ENCODE measurements around the gene TMEM59L. TPM values are rescaled to one million over a fixed set of nuclear protein-coding genes. Genes with fewer than 3 reads are reported as not detected.
A peak's percentile ranks its signal among the peaks of the same experiment; 100 is the strongest.

TMEM59L gene
- total RNA-seq (not detected in 2 replicates), polyA plus RNA-seq (not detected in 2 replicates), polyA minus RNA-seq (not detected in 2 replicates)
- 0.05 TPM for total RNA-seq (2013)

- intact Hi-C loops (cut with micrococcal nuclease), result no loop called here
- ChIA-PET POLR2A (interaction anchor here (0.5 to 1.0 kb wide), 3 partner anchors 9 to 237 kb away, joined by 3 to 4 read pairs (median 4); no protein-coding TSS in a partner anchor), CTCF (interaction anchor here (0.8 to 1.7 kb wide), 3 partner anchors 10 to 219 kb away, joined by 3 to 6 read pairs (median 4); no protein-coding TSS in a partner anchor)
- Histone ChIP-seq H3K9me3 (ENCODE audit: control extremely low read depth in 1 of 3, control insufficient read depth in 2 of 3, insufficient read depth in 1 of 3, low read length in 2 of 3) (peaks cover 0 to 26% (median 0%) of the 10 kb centered on the region in 3 donors), H2AFZ (ENCODE audit: insufficient read depth, low read depth, low read length, poor library complexity, severe bottlenecking) (peak within 1 kb of the TSS; percentile 78), H3K4me1 (ENCODE audit: control insufficient read depth in 2 of 2, insufficient read depth in 2 of 2, low read length in 2 of 2) (peaks cover 29 to 42% of the 10 kb centered on the region in 2 donors), H3K4me2 (replicated peaks; ENCODE audit: low read depth, low read length, poor library complexity, severe bottlenecking) (peak within 1 kb of the TSS; percentile 97), H3K27ac (ENCODE audit: low read length in 2 of 2) (no peak within 1 kb of the TSS), H3K27me3 (replicated peaks in 1 of 4; ENCODE audit: control extremely low read depth in 1 of 4, control insufficient read depth in 3 of 4, insufficient read depth in 4 of 4, low read length in 3 of 4) (peaks cover 0 to 90% (median 59%) of the 10 kb centered on the region in 4 experiments), H3K36me3 (replicated peaks in 1 of 2; ENCODE audit: control extremely low read depth in 1 of 2, control insufficient read depth in 1 of 2, extremely low read depth in 1 of 2, insufficient read depth in 2 of 2, low read length in 1 of 2) (no peaks in the 10 kb centered on the region), H3K79me2 (ENCODE audit: control insufficient read depth, insufficient read depth, low read length) (no peaks in the 10 kb centered on the region), H4K20me1 (ENCODE audit: control insufficient read depth, insufficient read depth, low read length, poor library complexity, severe bottlenecking) (no peaks in the 10 kb centered on the region), H3K4me3 (ENCODE audit: control extremely low read depth in 1 of 5, extremely low read depth in 1 of 5, insufficient read depth in 1 of 5, low read depth in 2 of 5, low read length in 4 of 5) (peak within 1 kb of the TSS in 4 of 5 experiments; percentile 20 to 61 (median 51)), H3K9ac (ENCODE audit: low read length) (peak within 1 kb of the TSS; percentile 69)
- H3K9me3 Mint-ChIP-seq (ENCODE audit: insufficient read depth), result no peaks in the 10 kb centered on the region
- peaks cover 64% of the 10 kb centered on the region for H3K27me3 Mint-ChIP-seq
- DNase-seq (peak; percentile 70), ATAC-seq (ENCODE audit: low read depth) (peak; percentile 55)
- H3K4me1 Mint-ChIP-seq, result peaks cover 31% of the 10 kb centered on the region
- TF ChIP-seq CTCF (IDR thresholded peaks at IDR 0.05), result no peak
- TF ChIP-seq EZH2 (IDR thresholded peaks at IDR 0.05; ENCODE audit: borderline replicate concordance, insufficient read depth, low read depth, low read length, poor library complexity, severe bottlenecking), result peak; percentile 75
- no peak within 1 kb of the TSS for H3K27ac Mint-ChIP-seq
- WGBS (ENCODE audit: insufficient coverage), result 3% methylated on average over 68 of the region's 70 CpGs
- peak within 1 kb of the TSS; percentile 85 for H3K4me3 Mint-ChIP-seq
Observed at GRCh38 chr19:18612772-18613588, at the start of gene TMEM59L. Gene TMEM59L (plus strand): TSS chr19:18612870. CDS start chr19:18612959, 89 bp downstream.

- CTCF ChIA-PET, result interaction anchor here (1.2 kb wide), 1 partner anchor 47 kb away, joined by 3 read pairs; no protein-coding TSS in a partner anchor
- POLR2A ChIA-PET, result no interaction called here
- H3K4me3 Mint-ChIP-seq, result no peak overlapping the region
- WGBS (ENCODE audit: insufficient coverage), result 94% methylated on average over 8 of the region's 8 CpGs
- intact Hi-C loops (cut with micrococcal nuclease), result no loop called here
- no peak overlapping the region for H3K4me3 ChIP-seq (ENCODE audit: control extremely low read depth in 1 of 5, extremely low read depth in 1 of 5, insufficient read depth in 1 of 5, low read depth in 2 of 5, low read length in 4 of 5)
- H3K4me2 ChIP-seq (replicated peaks; ENCODE audit: low read depth, low read length, poor library complexity, severe bottlenecking), result no peak overlapping the region
- H3K36me3 ChIP-seq (replicated peaks in 1 of 2; ENCODE audit: control extremely low read depth in 1 of 2, control insufficient read depth in 1 of 2, extremely low read depth in 1 of 2, insufficient read depth in 2 of 2, low read length in 1 of 2), result peaks cover 0 to 60% of the 10 kb centered on the region in 2 experiments
- no peak overlapping the region for H3K27ac Mint-ChIP-seq
- no peaks in the 10 kb centered on the region for H3K27me3 ChIP-seq (replicated peaks in 1 of 4; ENCODE audit: control extremely low read depth in 1 of 4, control insufficient read depth in 3 of 4, insufficient read depth in 4 of 4, low read length in 3 of 4)
- no peaks in the 10 kb centered on the region for H3K27me3 Mint-ChIP-seq
- no peak overlapping the region for H2AFZ ChIP-seq (ENCODE audit: insufficient read depth, low read depth, low read length, poor library complexity, severe bottlenecking)
- no peak for TF ChIP-seq EZH2 (IDR thresholded peaks at IDR 0.05; ENCODE audit: borderline replicate concordance, insufficient read depth, low read depth, low read length, poor library complexity, severe bottlenecking)
- no peak for TF ChIP-seq CTCF (IDR thresholded peaks at IDR 0.05)
- H3K4me1 Mint-ChIP-seq, result peaks cover 6% of the 10 kb centered on the region
- no peak for DNase-seq
- H3K9me3 Mint-ChIP-seq (ENCODE audit: insufficient read depth), result no peaks in the 10 kb centered on the region
- H4K20me1 ChIP-seq (ENCODE audit: control insufficient read depth, insufficient read depth, low read length, poor library complexity, severe bottlenecking), result peaks cover 6% of the 10 kb centered on the region
- H3K9ac ChIP-seq (ENCODE audit: low read length), result no peak overlapping the region
- peaks cover 0 to 7% of the 10 kb centered on the region in 2 donors for H3K4me1 ChIP-seq (ENCODE audit: control insufficient read depth in 2 of 2, insufficient read depth in 2 of 2, low read length in 2 of 2)
- ATAC-seq (ENCODE audit: low read depth), result no peak
- peaks cover 3% of the 10 kb centered on the region for H3K79me2 ChIP-seq (ENCODE audit: control insufficient read depth, insufficient read depth, low read length)
- H3K27ac ChIP-seq (ENCODE audit: low read length in 2 of 2), result no peak overlapping the region
- no peaks in the 10 kb centered on the region for H3K9me3 ChIP-seq (ENCODE audit: control extremely low read depth in 1 of 3, control insufficient read depth in 2 of 3, insufficient read depth in 1 of 3, low read length in 2 of 3)
Observed at GRCh38 chr19:18566953-18567352, 45.7 kb upstream of the TMEM59L start.
